Measurements from ENCODE around the gene CC2D1A.

The CC2D1A gene

GRCh38 chr19:13931391-13932148 is 25.6 kb downstream of the CC2D1A start:
- Mint-ChIP-seq H3K27ac (no peak overlapping the region), H3K4me1 (peaks cover 5% of the 10 kb centered on the region), H3K27me3 (ENCODE audit: low read depth) (no peaks in the 10 kb centered on the region), H3K9me3 (no peaks in the 10 kb centered on the region), H3K36me3 (ENCODE audit: low read depth) (peaks cover 14% of the 10 kb centered on the region), H3K4me3 (no peak overlapping the region)
- no peak for TF ChIP-seq CTCF (IDR thresholded peaks at IDR 0.05; ENCODE audit: unreplicated experiment in 3 of 3)

GRCh38 chr19:13932149-13932637 is 26.2 kb downstream of the CC2D1A start:
- peaks cover under 1% of the 10 kb centered on the region for H3K27me3 Mint-ChIP-seq (ENCODE audit: low read depth)
- peaks cover 5% of the 10 kb centered on the region for H3K4me1 Mint-ChIP-seq
- H3K36me3 Mint-ChIP-seq (ENCODE audit: low read depth), result peaks cover 8% of the 10 kb centered on the region
- TF ChIP-seq CTCF (IDR thresholded peaks at IDR 0.05; ENCODE audit: unreplicated experiment in 3 of 3), result no peak
- H3K4me3 Mint-ChIP-seq, result no peak overlapping the region
- H3K27ac Mint-ChIP-seq, result no peak overlapping the region
- H3K9me3 Mint-ChIP-seq, result no peaks in the 10 kb centered on the region

DNA sequence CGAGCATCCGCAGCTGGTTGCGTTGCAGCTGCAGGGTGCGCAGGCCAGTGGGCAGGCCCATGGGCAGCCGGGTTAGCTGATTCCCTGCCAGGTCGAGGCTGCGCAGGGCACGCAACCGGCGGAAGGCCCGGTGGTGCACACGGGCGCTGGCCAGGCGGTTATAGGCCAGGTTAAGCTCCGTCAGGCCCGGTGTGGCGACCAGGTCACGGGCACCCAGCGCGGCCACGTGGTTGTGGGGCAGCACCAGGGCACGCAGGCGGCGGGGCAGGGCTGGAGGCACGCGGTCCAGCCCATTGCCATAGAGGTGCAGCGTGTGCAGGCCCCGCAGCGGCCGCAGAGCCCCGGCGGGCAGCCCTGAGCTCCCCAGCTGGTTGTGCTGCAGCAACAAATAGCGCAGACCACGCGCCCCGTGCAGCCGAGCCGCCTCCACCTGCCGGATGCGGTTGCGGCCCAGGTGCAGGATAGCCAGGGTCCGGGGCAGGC is 27.0 kb downstream of the CC2D1A start:
- Mint-ChIP-seq H3K4me1 (peaks cover 5% of the 10 kb centered on the region), H3K4me3 (no peak overlapping the region), H3K27me3 (ENCODE audit: low read depth) (peaks cover 5% of the 10 kb centered on the region), H3K9me3 (no peaks in the 10 kb centered on the region), H3K36me3 (ENCODE audit: low read depth) (peaks cover 6% of the 10 kb centered on the region), H3K27ac (no peak overlapping the region)
- TF ChIP-seq CTCF (IDR thresholded peaks at IDR 0.05; ENCODE audit: unreplicated experiment in 3 of 3), result no peak

- no peak for TF ChIP-seq CTCF (IDR thresholded peaks at IDR 0.05; ENCODE audit: unreplicated experiment in 3 of 3)
- peaks cover 5% of the 10 kb centered on the region for H3K4me1 Mint-ChIP-seq
- peak overlapping the region in 1 of 3 experiments; percentile 46 for H3K27ac Mint-ChIP-seq
- H3K36me3 Mint-ChIP-seq (ENCODE audit: low read depth), result no peaks in the 10 kb centered on the region
- no peaks in the 10 kb centered on the region for H3K9me3 Mint-ChIP-seq
- H3K4me3 Mint-ChIP-seq, result peak overlapping the region in 1 of 3 experiments; percentile 16
- H3K27me3 Mint-ChIP-seq (ENCODE audit: low read depth), result peaks cover 9% of the 10 kb centered on the region
Observed at GRCh38 chr19:13934785-13935109, 28.7 kb downstream of the CC2D1A start.

DNA sequence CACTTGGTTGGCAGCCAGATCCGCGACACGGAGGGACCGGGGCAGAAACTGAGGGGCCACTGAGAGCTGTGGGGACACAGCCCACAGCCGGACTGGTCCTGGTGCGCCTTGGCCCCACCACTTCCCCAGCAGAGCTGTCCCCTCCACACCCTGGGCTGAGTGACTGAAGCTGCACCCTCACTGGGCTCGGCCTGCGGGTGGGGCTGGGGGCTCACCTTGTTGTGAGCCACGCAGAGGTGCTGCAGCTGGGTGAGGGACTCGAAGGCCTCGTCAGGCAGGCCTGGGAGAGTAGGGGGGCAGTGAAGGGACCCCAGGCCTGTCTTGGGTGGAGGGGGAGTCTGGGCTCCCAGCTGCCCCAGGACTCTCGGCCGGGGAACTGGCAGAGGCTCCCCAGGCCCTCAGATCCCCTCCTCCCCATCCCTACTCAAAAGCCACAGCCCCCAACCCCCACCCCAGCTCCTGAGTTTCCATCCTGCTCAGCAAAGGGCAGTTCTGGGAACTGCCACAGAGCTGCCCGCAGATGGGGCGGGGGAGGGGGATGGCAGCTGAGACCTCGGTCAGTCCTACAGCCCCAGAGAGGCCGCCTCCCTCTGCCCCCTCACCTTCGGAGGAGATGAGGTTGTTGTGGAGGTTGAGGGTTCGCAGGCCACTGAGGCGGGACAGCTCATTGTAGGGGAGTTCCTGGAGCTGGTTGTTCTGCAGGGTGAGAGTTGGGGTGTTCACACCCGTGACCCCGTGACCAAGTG is 29.9 kb downstream of the CC2D1A start:
- Mint-ChIP-seq H3K27ac (no peak overlapping the region), H3K36me3 (ENCODE audit: low read depth) (no peaks in the 10 kb centered on the region), H3K4me3 (peak overlapping the region in 1 of 3 experiments; percentile 11), H3K27me3 (ENCODE audit: low read depth) (peaks cover 13% of the 10 kb centered on the region), H3K4me1 (peaks cover 5% of the 10 kb centered on the region), H3K9me3 (no peaks in the 10 kb centered on the region)
- TF ChIP-seq CTCF (IDR thresholded peaks at IDR 0.05; ENCODE audit: unreplicated experiment in 3 of 3), result no peak

All from nephron (organoid).